WERI-Rb-1 (cell line): ENCODE data around the gene CHRNA9.

ENCODE experiments used
- DNase-seq: peaks from one replicate; pipeline ENCODE4 v3.0.0-alpha.2; 2020
- H3K27ac ChIP-seq: fragments of 250-450 bp; sonication (Bioruptor Pico); 2 replicates; pipeline ENCODE4 v1.5.1; 2020; ENCODE audit warnings: mild to moderate bottlenecking, moderate library complexity
- H3K27me3 ChIP-seq: fragments of 250-450 bp; sonication (Bioruptor Pico); 2 replicates; pipeline ENCODE4 v1.5.1; 2021; ENCODE audit warnings: mild to moderate bottlenecking, low read depth, moderate library complexity; ENCODE audit not compliant: insufficient read depth, severe bottlenecking
- H3K36me3 ChIP-seq: fragments of 250-450 bp; sonication (Bioruptor Pico); 2 replicates; pipeline ENCODE4 v1.5.1; 2020; ENCODE audit warnings: mild to moderate bottlenecking, moderate library complexity
- H3K4me3 ChIP-seq: 2 replicates; pipeline ENCODE4 v1.5.1; 2011; ENCODE audit warnings: low read depth, mild to moderate bottlenecking, control low read depth, low read length
- H3K9me3 ChIP-seq: fragments of 250-450 bp; sonication (Bioruptor Pico); 2 replicates; pipeline ENCODE4 v1.5.1; 2021; ENCODE audit warnings: mild to moderate bottlenecking, moderate library complexity; ENCODE audit not compliant: severe bottlenecking
- CTCF ChIP-seq: IDR thresholded peaks from 2 replicates; pipeline ENCODE4 v1.5.1; 2011; ENCODE audit warnings: low read depth, mild to moderate bottlenecking, control low read depth, inconsistent platforms, low read length

The CHRNA9 gene

GRCh38 chr4:40307627-40308497 lies 27.3 kb upstream of the CHRNA9 start:
- TF ChIP-seq CTCF, result no peak
- DNase-seq, result no peak
- H3K36me3 ChIP-seq, result no peaks in the 10 kb centered on the region
- no peak overlapping the region for H3K4me3 ChIP-seq
- no peak overlapping the region for H3K27ac ChIP-seq
- H3K27me3 ChIP-seq, result no peaks in the 10 kb centered on the region
- no peaks in the 10 kb centered on the region for H3K9me3 ChIP-seq

- Histone ChIP-seq H3K27ac (peak overlapping the region; percentile 11; the same call in 1 of the 2 replicates), H3K4me3 (no peak overlapping the region)
- TF ChIP-seq CTCF, result no peak
Measured at GRCh38 chr4:40308528-40309122, 26.5 kb upstream of the CHRNA9 start.

GRCh38 chr4:40309250-40309774 lies 25.8 kb upstream of the CHRNA9 start:
- DNase-seq, result peak; percentile 92
- H3K27me3 ChIP-seq, result no peaks in the 10 kb centered on the region
- no peaks in the 10 kb centered on the region for H3K9me3 ChIP-seq
- peak; percentile 88 for TF ChIP-seq CTCF
- no peaks in the 10 kb centered on the region for H3K36me3 ChIP-seq
- H3K4me3 ChIP-seq, result no peak overlapping the region
- no peak overlapping the region for H3K27ac ChIP-seq

More at GRCh38 chr4:40308528-40309122, 26.5 kb upstream of the CHRNA9 start:
- no peaks in the 10 kb centered on the region for H3K27me3 ChIP-seq
- DNase-seq, result no peak
- H3K36me3 ChIP-seq, result no peaks in the 10 kb centered on the region
- no peaks in the 10 kb centered on the region for H3K9me3 ChIP-seq

GRCh38 chr4:40310225-40310624 lies 24.9 kb upstream of the CHRNA9 start:
- Histone ChIP-seq H3K9me3 (no peaks in the 10 kb centered on the region), H3K27ac (no peak overlapping the region)
- no peak for TF ChIP-seq CTCF

GRCh38 chr4:40311811-40312346 lies 23.3 kb upstream of the CHRNA9 start:
- peak overlapping the region; percentile 52 for H3K27ac ChIP-seq
- H3K27me3 ChIP-seq, result no peaks in the 10 kb centered on the region
- no peak overlapping the region; the same call in 1 of the 2 replicates for H3K4me3 ChIP-seq
- TF ChIP-seq CTCF, result no peak
- H3K36me3 ChIP-seq, result no peaks in the 10 kb centered on the region
- peak; percentile 71 for DNase-seq
- no peaks in the 10 kb centered on the region for H3K9me3 ChIP-seq

More at GRCh38 chr4:40310225-40310624, 24.9 kb upstream of the CHRNA9 start:
- Histone ChIP-seq H3K4me3 (no peak overlapping the region), H3K27me3 (no peaks in the 10 kb centered on the region), H3K36me3 (no peaks in the 10 kb centered on the region)
- no peak for DNase-seq
